Ovary (tissue), 3 donors: Measurements from ENCODE around the gene CSTPP1.

Source experiments
- POLR2A ChIP-seq: fragments of 450-650 bp; IDR thresholded peaks from one replicate; pipeline ENCODE4 v1.6.1; 2017; ENCODE audit warnings: antibody characterized with exemption, mild to moderate bottlenecking, moderate library complexity
- TF ChIP-seq, protein P1 (sequence below), 3 donors: fragments of 450-650 bp in 2 of 3; fragments of 200-600 bp in 1 of 3; IDR thresholded peaks; one replicate each; pipeline versions ENCODE4 v1.5.1 to v1.8.0; 2016 to 2022; ENCODE audit warnings: antibody characterized with exemption in 3 of 3, mild to moderate bottlenecking in 1 of 3
- donor health status: DM: no; HTN: no; CAD: no.

- TF ChIP-seq, protein P1, sequence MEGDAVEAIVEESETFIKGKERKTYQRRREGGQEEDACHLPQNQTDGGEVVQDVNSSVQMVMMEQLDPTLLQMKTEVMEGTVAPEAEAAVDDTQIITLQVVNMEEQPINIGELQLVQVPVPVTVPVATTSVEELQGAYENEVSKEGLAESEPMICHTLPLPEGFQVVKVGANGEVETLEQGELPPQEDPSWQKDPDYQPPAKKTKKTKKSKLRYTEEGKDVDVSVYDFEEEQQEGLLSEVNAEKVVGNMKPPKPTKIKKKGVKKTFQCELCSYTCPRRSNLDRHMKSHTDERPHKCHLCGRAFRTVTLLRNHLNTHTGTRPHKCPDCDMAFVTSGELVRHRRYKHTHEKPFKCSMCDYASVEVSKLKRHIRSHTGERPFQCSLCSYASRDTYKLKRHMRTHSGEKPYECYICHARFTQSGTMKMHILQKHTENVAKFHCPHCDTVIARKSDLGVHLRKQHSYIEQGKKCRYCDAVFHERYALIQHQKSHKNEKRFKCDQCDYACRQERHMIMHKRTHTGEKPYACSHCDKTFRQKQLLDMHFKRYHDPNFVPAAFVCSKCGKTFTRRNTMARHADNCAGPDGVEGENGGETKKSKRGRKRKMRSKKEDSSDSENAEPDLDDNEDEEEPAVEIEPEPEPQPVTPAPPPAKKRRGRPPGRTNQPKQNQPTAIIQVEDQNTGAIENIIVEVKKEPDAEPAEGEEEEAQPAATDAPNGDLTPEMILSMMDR (IDR thresholded peaks at IDR 0.05) = no peak
- TF ChIP-seq POLR2A = no peak
These were observed 221.7 kb downstream of the CSTPP1 start for GRCh38 chr11:47158242-47158641.
